ENCODE results near the gene CXCL8. TPM values are rescaled to one million over a fixed set of nuclear protein-coding genes. Genes with fewer than 3 reads are reported as not detected.

Gene CXCL8
- total and polyA plus RNA-seq, 9 of the 15 experiments (the other 6 are each of a cell fraction or from before 2014, with no cell fraction given), result 1.6 to 7.7 (median 3.3) TPM

DNA sequence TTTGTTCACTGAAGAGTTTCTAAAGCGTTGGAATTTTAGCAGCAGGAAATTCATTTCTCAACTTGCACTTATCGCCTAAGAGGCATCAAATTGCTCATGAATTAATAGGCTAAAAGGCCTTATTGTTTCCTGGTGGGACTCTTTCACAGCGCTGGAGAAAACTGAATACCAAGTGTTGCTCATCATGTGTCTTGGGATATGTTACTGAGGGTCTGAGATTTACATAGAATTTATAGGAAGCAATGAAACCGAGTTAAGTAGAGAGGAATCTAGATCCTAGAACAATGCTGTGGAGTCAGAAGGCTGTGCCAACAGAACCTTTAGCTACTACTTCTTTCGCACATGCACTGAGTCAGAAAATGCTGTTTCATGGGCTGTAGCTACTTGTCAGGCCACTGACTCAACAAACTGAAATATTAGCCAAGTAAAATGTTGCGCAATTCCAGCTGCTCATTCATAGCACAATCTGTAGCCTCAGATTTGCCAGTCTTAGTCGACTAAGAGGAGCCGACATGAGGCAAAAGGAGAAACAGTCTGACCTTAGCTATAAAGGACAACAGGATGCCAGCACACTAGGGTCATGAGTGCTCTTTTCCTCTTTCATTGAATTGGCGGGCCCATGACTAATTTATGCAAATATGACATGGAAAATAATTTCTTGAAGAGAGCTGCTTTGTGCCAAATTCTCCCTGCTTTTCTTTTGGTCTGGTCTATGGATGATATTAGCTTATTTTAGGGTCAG is 35.9 kb upstream of the CXCL8 start (continued):
- TF ChIP-seq, protein P1, sequence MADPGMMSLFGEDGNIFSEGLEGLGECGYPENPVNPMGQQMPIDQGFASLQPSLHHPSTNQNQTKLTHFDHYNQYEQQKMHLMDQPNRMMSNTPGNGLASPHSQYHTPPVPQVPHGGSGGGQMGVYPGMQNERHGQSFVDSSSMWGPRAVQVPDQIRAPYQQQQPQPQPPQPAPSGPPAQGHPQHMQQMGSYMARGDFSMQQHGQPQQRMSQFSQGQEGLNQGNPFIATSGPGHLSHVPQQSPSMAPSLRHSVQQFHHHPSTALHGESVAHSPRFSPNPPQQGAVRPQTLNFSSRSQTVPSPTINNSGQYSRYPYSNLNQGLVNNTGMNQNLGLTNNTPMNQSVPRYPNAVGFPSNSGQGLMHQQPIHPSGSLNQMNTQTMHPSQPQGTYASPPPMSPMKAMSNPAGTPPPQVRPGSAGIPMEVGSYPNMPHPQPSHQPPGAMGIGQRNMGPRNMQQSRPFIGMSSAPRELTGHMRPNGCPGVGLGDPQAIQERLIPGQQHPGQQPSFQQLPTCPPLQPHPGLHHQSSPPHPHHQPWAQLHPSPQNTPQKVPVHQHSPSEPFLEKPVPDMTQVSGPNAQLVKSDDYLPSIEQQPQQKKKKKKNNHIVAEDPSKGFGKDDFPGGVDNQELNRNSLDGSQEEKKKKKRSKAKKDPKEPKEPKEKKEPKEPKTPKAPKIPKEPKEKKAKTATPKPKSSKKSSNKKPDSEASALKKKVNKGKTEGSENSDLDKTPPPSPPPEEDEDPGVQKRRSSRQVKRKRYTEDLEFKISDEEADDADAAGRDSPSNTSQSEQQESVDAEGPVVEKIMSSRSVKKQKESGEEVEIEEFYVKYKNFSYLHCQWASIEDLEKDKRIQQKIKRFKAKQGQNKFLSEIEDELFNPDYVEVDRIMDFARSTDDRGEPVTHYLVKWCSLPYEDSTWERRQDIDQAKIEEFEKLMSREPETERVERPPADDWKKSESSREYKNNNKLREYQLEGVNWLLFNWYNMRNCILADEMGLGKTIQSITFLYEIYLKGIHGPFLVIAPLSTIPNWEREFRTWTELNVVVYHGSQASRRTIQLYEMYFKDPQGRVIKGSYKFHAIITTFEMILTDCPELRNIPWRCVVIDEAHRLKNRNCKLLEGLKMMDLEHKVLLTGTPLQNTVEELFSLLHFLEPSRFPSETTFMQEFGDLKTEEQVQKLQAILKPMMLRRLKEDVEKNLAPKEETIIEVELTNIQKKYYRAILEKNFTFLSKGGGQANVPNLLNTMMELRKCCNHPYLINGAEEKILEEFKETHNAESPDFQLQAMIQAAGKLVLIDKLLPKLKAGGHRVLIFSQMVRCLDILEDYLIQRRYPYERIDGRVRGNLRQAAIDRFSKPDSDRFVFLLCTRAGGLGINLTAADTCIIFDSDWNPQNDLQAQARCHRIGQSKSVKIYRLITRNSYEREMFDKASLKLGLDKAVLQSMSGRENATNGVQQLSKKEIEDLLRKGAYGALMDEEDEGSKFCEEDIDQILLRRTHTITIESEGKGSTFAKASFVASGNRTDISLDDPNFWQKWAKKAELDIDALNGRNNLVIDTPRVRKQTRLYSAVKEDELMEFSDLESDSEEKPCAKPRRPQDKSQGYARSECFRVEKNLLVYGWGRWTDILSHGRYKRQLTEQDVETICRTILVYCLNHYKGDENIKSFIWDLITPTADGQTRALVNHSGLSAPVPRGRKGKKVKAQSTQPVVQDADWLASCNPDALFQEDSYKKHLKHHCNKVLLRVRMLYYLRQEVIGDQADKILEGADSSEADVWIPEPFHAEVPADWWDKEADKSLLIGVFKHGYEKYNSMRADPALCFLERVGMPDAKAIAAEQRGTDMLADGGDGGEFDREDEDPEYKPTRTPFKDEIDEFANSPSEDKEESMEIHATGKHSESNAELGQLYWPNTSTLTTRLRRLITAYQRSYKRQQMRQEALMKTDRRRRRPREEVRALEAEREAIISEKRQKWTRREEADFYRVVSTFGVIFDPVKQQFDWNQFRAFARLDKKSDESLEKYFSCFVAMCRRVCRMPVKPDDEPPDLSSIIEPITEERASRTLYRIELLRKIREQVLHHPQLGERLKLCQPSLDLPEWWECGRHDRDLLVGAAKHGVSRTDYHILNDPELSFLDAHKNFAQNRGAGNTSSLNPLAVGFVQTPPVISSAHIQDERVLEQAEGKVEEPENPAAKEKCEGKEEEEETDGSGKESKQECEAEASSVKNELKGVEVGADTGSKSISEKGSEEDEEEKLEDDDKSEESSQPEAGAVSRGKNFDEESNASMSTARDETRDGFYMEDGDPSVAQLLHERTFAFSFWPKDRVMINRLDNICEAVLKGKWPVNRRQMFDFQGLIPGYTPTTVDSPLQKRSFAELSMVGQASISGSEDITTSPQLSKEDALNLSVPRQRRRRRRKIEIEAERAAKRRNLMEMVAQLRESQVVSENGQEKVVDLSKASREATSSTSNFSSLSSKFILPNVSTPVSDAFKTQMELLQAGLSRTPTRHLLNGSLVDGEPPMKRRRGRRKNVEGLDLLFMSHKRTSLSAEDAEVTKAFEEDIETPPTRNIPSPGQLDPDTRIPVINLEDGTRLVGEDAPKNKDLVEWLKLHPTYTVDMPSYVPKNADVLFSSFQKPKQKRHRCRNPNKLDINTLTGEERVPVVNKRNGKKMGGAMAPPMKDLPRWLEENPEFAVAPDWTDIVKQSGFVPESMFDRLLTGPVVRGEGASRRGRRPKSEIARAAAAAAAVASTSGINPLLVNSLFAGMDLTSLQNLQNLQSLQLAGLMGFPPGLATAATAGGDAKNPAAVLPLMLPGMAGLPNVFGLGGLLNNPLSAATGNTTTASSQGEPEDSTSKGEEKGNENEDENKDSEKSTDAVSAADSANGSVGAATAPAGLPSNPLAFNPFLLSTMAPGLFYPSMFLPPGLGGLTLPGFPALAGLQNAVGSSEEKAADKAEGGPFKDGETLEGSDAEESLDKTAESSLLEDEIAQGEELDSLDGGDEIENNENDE (IDR thresholded peaks at IDR 0.05; ENCODE audit: low read depth, low read length), result no peak
- TF ChIP-seq, protein P2, sequence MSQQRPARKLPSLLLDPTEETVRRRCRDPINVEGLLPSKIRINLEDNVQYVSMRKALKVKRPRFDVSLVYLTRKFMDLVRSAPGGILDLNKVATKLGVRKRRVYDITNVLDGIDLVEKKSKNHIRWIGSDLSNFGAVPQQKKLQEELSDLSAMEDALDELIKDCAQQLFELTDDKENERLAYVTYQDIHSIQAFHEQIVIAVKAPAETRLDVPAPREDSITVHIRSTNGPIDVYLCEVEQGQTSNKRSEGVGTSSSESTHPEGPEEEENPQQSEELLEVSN (IDR thresholded peaks at IDR 0.05; ENCODE audit: borderline replicate concordance in 1 of 2, extremely low read depth in 1 of 2, insufficient read depth in 1 of 2, insufficient read length in 1 of 2, low read depth in 1 of 2, low read length in 1 of 2, poor library complexity in 1 of 2, severe bottlenecking in 1 of 2), result peak in 1 of 2 experiments; percentile 61
- TF ChIP-seq RAD51 (IDR thresholded peaks at IDR 0.05; ENCODE audit: borderline replicate concordance, low read depth) (no peak), KDM2B (CRISPR knock-in tag; IDR thresholded peaks at IDR 0.05) (no peak), RCOR1 (IDR thresholded peaks at IDR 0.05; ENCODE audit: borderline replicate concordance in 1 of 2, low read depth in 2 of 2, low read length in 2 of 2) (peak; percentile 70 to 94; a peak in 3 of 4 replicates), HLTF (IDR thresholded peaks at IDR 0.05) (no peak), ATF4 (CRISPR knock-in tag; IDR thresholded peaks at IDR 0.05) (peak; percentile 92), ZFPM2 (CRISPR knock-in tag; IDR thresholded peaks at IDR 0.05) (0 out of 2 replicates have a peak, but pooled peaks have one; percentile 68), HOXB6 (CRISPR knock-in tag; IDR thresholded peaks at IDR 0.05; ENCODE audit: borderline replicate concordance) (0 out of 2 replicates have a peak, but pooled peaks have one; percentile 47), RAD21 (CRISPR knock-in tag; conservative IDR thresholded peaks at IDR 0.05 in 1 of 2, IDR thresholded peaks at IDR 0.05 in 1 of 2) (peak in 1 of 2 experiments; percentile 27; a peak in 2 of 4 replicates), RUNX1 (IDR thresholded peaks at IDR 0.05; ENCODE audit: low read depth) (no peak), TRIM24 (IDR thresholded peaks at IDR 0.05) (peak; percentile 98 to 99), PTRF (tag; IDR thresholded peaks at IDR 0.05) (0 out of 2 replicates have a peak, but pooled peaks have one; percentile 58)
